OCI-LY3 (cell line): ENCODE results near the gene MTMR2.

Experiments
- CTCF ChIP-seq: fragments of 200-600, 300-600 bp; sonication (generic); IDR thresholded peaks from 2 replicates; pipeline ENCODE4 v1.5.1; 2014; ENCODE audit warnings: antibody characterized with exemption, low read length, low read depth
- EZH2phosphoT487 ChIP-seq: fragments of 200-600 bp; shearing (Covaris generic); IDR thresholded peaks from 2 replicates; pipeline ENCODE4 v1.6.1; 2018; ENCODE audit warnings: antibody characterized with exemption, mixed run types, low read depth

GRCh38 chr11:95850137-95850536 lies 73.8 kb downstream of the MTMR2 start:
- TF ChIP-seq CTCF = no peak
- TF ChIP-seq EZH2phosphoT487 = no peak
